ENCODE data around the gene POU4F1. TPM values are rescaled to one million over a fixed set of nuclear protein-coding genes. Genes with fewer than 3 reads are reported as not detected.
A peak's percentile ranks its signal among the peaks of the same experiment; 100 is the strongest.
"Not testable (repeated sequence)": the region's sequence is repeated elsewhere in the genome, so short reads cannot be mapped to it uniquely, and the experiment has no call there.

POU4F1 gene
- total RNA-seq, result 0.04 and 0.07 TPM in 2 replicates

GRCh38 chr13:78603240-78603957 lies at the start of gene POU4F1:
TSS of gene POU4F1 (minus strand) at chr13:78603552. CDS start at chr13:78603326, 226 bp downstream.
- ChIA-PET POLR2A (interaction anchor here (0.7 kb wide), 1 partner anchor 878 kb away, joined by 3 read pairs; the partner anchor contains the start of gene NDFIP2), CTCF (interaction anchor here (0.7 kb wide), 1 partner anchor 788 kb away, joined by 3 read pairs; no protein-coding TSS in a partner anchor)
- Mint-ChIP-seq H3K36me3 (ENCODE audit: low read depth) (no peaks in the 10 kb centered on the region), H3K27ac (peak within 1 kb of the TSS; percentile 71), H3K9me3 (no peaks in the 10 kb centered on the region), H3K4me1 (peaks cover 54% of the 10 kb centered on the region), H3K27me3 (peaks cover 74% of the 10 kb centered on the region), H3K4me3 (peak within 1 kb of the TSS; percentile 77)
- DNase-seq (no peak), ATAC-seq (ENCODE audit: low read depth) (peak; percentile 80)
- intact Hi-C loops (cut with micrococcal nuclease), result loop anchor here (2.0 to 10.0 kb wide), 4 partner anchors 55 to 1719 kb away; partner anchors contain the start of genes KCTD12, NDFIP2 and OBI1
- no peak for TF ChIP-seq CTCF (IDR thresholded peaks at IDR 0.05)

DNA sequence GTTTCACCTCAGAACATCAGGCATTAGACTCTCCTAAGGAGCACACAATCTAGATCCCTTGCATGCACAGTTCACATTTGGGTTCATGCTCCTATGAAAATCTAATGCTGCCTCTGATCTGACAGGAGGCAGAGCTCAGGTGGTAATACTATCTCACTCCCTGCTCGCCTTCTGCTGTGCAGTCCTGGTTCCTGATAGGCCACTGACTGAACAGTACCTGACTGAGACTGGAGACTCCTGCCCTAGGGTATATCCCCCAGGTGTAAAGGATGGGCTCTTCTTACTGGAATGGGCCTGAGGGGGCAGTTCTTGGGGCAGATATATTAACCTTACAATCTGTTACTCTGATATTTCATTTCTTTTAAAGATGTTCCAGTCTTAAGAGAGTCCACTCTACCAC lies 49.3 kb upstream of the POU4F1 start:
- TF ChIP-seq CTCF (IDR thresholded peaks at IDR 0.05), result no peak
- Mint-ChIP-seq H3K36me3 (ENCODE audit: low read depth) (peaks cover 13% of the 10 kb centered on the region), H3K27ac (no peak overlapping the region), H3K9me3 (no peaks in the 10 kb centered on the region), H3K4me3 (no peak overlapping the region), H3K4me1 (peaks cover 25% of the 10 kb centered on the region), H3K27me3 (no peaks in the 10 kb centered on the region)
- ChIA-PET CTCF (no interaction called here), POLR2A (no interaction called here)
- no peak for ATAC-seq (ENCODE audit: low read depth)
- no peak for DNase-seq
- intact Hi-C loops (cut with micrococcal nuclease), result loop anchor here (10.0 kb wide), 1 partner anchor 628 kb away; no protein-coding TSS in a partner anchor

DNA sequence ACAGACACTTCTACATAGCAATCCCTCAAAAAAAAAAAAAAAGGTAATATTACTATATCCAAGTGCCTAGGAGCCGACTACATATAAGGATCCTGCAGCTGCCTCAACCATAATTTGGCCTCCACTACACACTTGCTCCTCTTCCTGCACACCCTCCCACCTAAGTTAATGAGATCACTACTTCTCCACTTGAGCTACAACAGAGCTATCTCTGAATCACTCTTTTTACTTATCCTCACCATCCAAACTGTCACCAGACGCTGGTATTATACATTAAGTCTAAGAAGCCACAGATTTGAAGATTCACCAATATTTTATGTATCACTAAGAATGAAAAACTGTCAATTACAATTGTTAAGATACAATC lies 47.3 kb upstream of the POU4F1 start:
- ATAC-seq (ENCODE audit: low read depth) (no peak), DNase-seq (no peak)
- no peak overlapping the region for H3K27ac Mint-ChIP-seq
- CTCF ChIA-PET, result no interaction called here
- POLR2A ChIA-PET, result interaction anchor here (0.7 kb wide), 1 partner anchor 10 kb away, joined by 3 read pairs; no protein-coding TSS in a partner anchor
- no peak for TF ChIP-seq CTCF (IDR thresholded peaks at IDR 0.05)
- H3K36me3 Mint-ChIP-seq (ENCODE audit: low read depth), result peaks cover 13% of the 10 kb centered on the region
- H3K9me3 Mint-ChIP-seq, result no peaks in the 10 kb centered on the region
- H3K27me3 Mint-ChIP-seq, result no peaks in the 10 kb centered on the region
- H3K4me1 Mint-ChIP-seq, result peaks cover 21% of the 10 kb centered on the region
- no peak overlapping the region for H3K4me3 Mint-ChIP-seq
- intact Hi-C loops (cut with micrococcal nuclease), result loop anchor here (10.0 kb wide), 1 partner anchor 626 kb away; no protein-coding TSS in a partner anchor

- no peak for ATAC-seq (ENCODE audit: low read depth)
- ChIA-PET POLR2A (no interaction called here), CTCF (no interaction called here)
- H3K36me3 Mint-ChIP-seq (ENCODE audit: low read depth), result peaks cover 10% of the 10 kb centered on the region
- no peaks in the 10 kb centered on the region for H3K9me3 Mint-ChIP-seq
- intact Hi-C loops (cut with micrococcal nuclease), result loop anchor here (10.0 kb wide), 1 partner anchor 625 kb away; no protein-coding TSS in a partner anchor
- peaks cover 18% of the 10 kb centered on the region for H3K4me1 Mint-ChIP-seq
- no peaks in the 10 kb centered on the region for H3K27me3 Mint-ChIP-seq
- DNase-seq, result no peak
- H3K27ac Mint-ChIP-seq, result no peak overlapping the region
- TF ChIP-seq CTCF (IDR thresholded peaks at IDR 0.05), result no peak
- H3K4me3 Mint-ChIP-seq, result no peak overlapping the region
Observed at GRCh38 chr13:78649997-78650716, 46.8 kb upstream of the POU4F1 start.

DNA sequence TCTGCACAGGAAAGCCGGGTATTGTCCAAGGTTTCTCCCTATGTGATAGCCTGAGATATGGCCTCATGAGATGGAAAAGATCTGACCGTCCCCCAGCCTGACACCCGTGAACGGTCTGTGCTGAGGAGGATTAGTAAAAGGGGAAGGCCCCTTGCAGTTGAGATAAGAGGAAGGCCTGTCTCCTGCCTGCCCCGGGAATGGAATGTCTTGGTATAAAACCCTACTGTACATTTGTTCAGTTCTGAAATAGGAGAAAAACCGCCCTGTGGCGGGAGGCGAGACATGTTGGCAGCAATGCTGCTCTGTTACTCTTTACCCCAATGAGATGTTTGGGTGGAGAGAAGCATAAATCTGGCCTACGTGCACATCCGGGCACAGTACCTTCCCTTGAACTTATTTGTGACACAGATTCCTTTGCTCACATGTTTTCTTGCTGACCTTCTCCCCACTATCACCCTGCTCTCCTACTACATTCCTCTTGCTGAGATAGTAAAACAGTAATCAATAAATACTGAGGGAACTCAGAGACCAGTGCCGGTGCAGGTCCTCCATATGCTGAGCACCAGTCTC lies 43.8 kb upstream of the POU4F1 start:
- H3K27me3 Mint-ChIP-seq; H3K4me1 Mint-ChIP-seq; H3K4me3 Mint-ChIP-seq; CTCF ChIA-PET; H3K9me3 Mint-ChIP-seq; intact Hi-C loops (cut with micrococcal nuclease); ATAC-seq (ENCODE audit: low read depth); H3K27ac Mint-ChIP-seq; POLR2A ChIA-PET; DNase-seq: not testable (repeated sequence)
- H3K36me3 Mint-ChIP-seq (ENCODE audit: low read depth), result peaks cover 22% of the 10 kb centered on the region
